Sigmoid colon (tissue), 4 donors: ENCODE results near the gene OPN4.

ENCODE experiments used
- POLR2A ChIP-seq, 2 donors: fragments of 450-650 bp; IDR thresholded peaks; one replicate each; pipeline ENCODE4 v1.6.1; 2016; ENCODE audit warnings: antibody characterized with exemption in 2 of 2, mild to moderate bottlenecking in 2 of 2, moderate library complexity in 2 of 2
- POLR2AphosphoS5 ChIP-seq, 4 donors: sonication (generic); formaldehyde crosslinking; IDR thresholded peaks; one replicate each; pipeline ENCODE4 v1.6.1; 2017; ENCODE audit warnings: antibody characterized with exemption in 4 of 4
- TF ChIP-seq, protein P1 (sequence below), 4 experiments: fragments of 450-650 bp in 3 of 4; fragments of 200-600 bp in 1 of 4; IDR thresholded peaks; one replicate each; pipeline ENCODE4 v1.5.1; 2016 to 2019; ENCODE audit warnings: antibody characterized with exemption in 4 of 4, mild to moderate bottlenecking in 3 of 4, moderate library complexity in 2 of 4

DNA sequence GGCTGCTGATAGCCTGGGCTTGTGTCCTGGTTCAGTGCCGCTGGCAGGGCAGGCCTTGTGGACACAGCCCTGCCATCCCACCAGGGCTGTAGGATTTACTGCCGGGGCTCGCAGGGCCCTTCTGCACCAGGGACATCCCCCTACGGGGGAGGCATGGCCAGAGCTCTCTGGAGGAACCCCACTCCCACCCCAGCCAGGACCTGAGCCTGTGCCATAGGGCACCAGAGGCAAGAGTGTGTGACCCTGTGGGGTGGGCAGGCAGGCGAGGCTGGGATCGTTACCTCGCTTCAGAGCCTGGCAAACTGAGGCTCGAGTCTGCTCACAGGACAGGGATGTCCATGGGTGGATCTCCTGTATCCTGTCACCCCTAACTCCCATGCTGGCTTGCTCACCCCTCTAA lies 16.5 kb downstream of the OPN4 start:
- TF ChIP-seq, protein P1, sequence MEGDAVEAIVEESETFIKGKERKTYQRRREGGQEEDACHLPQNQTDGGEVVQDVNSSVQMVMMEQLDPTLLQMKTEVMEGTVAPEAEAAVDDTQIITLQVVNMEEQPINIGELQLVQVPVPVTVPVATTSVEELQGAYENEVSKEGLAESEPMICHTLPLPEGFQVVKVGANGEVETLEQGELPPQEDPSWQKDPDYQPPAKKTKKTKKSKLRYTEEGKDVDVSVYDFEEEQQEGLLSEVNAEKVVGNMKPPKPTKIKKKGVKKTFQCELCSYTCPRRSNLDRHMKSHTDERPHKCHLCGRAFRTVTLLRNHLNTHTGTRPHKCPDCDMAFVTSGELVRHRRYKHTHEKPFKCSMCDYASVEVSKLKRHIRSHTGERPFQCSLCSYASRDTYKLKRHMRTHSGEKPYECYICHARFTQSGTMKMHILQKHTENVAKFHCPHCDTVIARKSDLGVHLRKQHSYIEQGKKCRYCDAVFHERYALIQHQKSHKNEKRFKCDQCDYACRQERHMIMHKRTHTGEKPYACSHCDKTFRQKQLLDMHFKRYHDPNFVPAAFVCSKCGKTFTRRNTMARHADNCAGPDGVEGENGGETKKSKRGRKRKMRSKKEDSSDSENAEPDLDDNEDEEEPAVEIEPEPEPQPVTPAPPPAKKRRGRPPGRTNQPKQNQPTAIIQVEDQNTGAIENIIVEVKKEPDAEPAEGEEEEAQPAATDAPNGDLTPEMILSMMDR (IDR thresholded peaks at IDR 0.05), result no peak
- no peak for TF ChIP-seq POLR2A (IDR thresholded peaks at IDR 0.05)
- no peak for TF ChIP-seq POLR2AphosphoS5 (IDR thresholded peaks at IDR 0.05)
